HG03520 (cell line): Measurements from ENCODE around the gene EDNRB.
"Not testable (repeated sequence)": the region's sequence is repeated elsewhere in the genome, so short reads cannot be mapped to it uniquely, and the experiment has no call there.

Experiments used
- ATAC-seq: cut with Tn5 transposase; IDR thresholded peaks from one replicate; pipeline ENCODE4 v1.9.1; 2021; ENCODE audit warnings: mild to moderate bottlenecking, moderate library complexity; ENCODE audit not compliant: unreplicated experiment

The EDNRB gene

DNA sequence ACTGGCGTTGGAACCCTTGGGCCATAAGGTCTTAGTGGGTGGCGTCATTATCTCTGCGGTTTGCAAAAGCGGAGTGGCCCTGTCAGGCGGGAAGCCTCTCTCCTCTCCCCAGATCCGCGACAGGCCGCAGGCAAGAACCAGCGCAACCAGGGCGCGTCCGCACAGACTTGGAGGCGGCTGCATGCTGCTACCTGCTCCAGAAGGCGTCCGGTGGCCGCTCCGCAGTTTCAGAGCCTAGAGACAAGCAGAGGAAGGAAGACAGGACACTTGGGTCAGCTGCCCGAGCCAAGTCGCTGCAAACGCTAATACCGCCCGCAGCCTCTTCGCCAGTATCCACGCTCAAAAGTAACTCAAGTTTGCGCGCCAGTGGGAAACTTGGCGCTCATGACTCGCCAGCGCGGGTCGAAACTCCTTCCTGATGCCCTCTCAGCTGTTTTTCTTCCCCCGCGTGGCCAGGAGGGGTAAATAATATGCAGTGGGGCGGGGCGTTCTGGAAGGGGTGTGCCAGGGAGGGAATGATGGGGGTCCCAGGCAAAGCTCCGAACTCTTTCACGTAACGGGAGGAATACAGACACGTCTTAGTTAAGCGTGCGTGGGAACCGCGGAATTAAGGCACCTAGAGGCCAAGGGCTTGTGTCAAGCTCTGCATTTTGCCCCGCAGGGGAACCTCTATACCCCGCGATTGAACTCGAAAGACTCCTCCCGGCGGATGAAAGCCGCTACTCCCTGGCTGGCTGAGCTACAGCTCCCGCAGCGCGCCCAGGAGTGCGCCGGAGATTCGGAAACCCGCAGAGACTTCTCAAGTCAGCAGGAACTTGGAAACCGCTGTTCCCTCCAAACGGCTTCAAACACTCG lies at the start of gene EDNRB:
Gene EDNRB, minus strand, starts transcription at position 441 of the 855 bp plus-strand sequence. Its CDS starts 258 bp downstream, at position 183.
- ATAC-seq = no peak

DNA sequence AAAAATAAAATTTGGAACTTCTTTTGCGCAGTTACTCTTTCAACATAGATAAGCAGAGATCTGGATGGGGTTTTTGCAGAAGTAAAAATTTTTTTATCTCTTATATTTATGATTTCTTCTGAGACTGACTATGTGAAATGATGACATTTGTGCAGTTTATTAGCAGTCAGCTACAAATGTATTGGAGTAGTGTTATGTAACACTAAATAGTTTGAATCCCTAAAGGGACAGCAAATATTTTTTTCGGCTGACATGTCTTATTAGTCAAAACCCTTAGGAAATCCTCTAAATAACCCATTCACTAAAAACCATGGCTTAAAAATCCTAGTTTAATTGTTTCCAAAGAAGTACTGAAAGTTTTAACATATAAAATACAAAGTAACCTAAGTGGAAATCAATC lies 48.0 kb upstream of the EDNRB start:
- ATAC-seq = no peak

DNA sequence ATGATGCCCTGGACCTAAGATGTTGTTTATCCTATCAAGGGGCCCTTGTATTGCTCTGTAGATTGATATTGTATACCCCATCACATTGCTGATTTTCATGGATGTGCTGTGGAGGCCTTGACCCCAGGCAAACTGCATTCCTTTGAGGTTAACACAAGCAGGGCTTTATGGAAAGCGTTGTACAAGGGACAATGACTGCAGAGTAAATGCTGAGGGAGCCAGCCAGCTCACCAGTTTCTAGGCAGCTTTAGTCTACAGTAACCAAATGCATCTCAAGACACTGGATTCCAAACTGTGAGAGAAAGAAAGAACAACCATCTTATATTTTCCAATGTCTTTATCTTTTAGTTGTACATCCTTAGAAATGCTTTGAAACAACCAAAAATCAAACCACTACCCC lies 34.1 kb upstream of the EDNRB start:
- ATAC-seq = no peak

DNA sequence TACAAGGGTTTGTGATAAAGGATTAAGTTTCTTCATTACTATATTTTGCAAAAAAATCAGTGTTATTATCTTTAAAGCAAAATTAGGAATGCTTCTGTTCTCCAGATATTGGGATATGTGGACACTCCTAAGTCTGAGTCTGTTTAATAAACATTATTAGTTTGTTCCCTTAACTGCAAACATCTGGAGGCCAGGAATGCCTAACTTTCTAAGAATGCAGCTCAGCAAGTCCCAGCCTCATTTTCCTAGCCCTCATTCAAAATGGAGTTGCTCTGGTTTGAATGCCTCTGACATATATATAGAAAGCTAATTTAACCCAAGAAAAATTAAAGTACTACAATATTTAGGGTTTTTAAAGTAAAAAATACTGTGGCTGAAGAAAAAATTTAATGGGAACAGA lies 33.6 kb upstream of the EDNRB start:
- ATAC-seq = no peak

DNA sequence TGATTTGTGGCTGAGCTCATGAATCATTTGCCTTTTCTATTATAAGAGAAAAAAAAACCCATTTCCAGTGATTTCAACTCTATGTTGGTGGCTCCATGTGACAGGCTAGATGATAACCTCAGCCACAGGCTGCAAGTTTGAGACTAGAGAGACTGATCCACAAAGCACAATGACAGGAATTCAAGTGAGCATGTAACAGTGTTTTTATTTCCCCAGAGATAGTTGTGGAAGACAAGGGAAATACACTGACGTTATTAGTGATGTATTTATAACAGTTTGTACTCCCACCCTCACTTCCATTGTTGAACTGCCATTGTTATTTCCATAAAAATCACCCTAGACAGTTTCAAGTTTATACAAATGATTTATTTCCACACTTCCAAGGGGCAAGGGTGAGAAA lies 27.9 kb upstream of the EDNRB start:
- no peak for ATAC-seq

DNA sequence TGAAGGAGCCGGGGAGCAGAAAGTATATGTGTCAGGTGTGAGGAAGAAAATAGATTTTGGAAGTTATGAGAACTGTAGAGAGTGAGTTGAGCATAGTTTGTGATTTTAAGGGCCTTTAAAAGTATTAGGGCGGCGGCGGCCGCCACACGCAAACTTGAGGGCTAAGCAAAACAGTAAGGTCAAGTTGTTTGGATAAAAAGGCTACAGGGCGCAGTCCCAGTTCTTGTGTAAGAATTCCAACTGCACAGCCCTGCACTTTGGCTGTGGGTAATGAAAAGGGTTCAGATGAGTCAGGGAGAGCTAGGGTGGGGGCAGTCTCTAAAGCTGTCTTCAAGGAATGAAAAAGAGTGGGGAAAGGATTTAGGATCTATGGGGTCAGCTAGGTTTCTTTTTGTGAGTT lies 16.4 kb upstream of the EDNRB start:
- ATAC-seq = not testable (repeated sequence)

DNA sequence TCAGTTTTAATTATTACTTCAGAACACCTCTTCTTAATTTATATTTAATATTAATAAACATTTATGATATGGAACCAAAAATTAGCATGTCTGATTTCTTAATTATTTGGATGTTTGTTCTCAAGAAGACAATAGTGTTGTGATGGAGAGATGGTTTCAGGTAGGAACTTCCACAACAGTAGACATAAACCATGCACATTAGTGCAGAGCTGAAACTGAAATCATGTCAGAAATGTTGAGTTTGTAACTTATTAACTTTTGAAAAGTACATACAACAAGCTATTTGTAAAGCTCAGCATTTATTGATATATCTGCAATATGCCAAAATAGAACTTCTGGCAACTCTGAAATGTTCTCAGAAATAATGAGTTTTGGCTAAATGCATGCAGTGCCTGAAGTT lies 11.8 kb upstream of the EDNRB start:
- ATAC-seq = peak; percentile 48

DNA sequence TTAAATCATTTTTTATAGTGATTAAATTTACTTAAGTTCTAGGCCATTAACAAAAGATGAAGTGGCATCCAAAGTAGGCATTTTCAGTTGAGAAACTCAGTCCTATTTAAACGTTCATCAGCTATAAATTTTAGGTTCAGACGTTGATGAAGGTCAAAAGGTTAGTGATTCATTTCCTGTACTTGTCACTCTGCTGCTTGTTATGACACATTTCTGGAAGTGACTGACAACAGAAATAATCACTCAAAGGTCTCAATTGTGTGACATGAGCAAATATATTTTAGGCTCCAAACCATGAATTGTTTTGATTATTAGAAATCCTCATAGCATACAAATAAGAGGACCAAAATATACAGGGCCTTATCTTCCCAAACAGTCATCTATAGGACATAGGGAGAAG lies 10.3 kb upstream of the EDNRB start:
- ATAC-seq = peak; percentile 96

DNA sequence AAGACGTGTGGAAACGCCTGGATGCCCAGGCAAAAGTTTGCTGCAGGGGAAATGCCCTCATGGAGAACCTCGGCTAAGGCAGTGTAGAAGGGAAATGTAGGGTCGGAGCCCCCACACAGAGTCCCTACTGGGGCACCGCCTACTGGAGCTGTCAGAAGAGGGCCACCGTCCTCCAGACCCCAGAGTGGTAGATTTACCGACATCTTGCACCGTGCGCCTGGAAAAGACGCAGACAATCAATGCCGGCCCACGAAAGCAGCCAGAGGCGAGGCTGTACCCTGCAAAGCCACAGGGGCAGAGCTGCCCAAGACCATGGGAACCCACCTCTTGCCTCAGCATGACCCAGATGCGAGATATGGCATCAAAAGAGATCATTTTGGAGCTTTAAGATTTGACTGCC lies 7.0 kb upstream of the EDNRB start:
- ATAC-seq = no peak

DNA sequence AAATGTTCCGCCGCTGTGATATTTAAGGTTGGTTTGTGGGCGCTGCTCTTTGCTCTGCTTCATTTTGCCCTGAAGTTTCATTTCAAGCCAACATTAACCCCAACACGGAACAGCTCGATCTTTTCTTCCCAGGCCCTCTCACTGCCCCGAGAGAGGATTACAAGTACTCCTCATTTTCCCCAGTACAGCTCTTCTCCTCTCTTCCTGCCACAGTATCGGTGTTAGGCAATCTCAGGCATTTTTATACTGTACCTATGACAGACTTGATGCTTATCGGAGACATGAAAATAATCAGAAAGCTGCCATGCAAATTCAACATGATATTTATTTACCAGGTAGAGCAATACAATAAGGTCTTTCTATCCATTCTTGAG lies 1.3 kb upstream of the EDNRB start:
- ATAC-seq = no peak

DNA sequence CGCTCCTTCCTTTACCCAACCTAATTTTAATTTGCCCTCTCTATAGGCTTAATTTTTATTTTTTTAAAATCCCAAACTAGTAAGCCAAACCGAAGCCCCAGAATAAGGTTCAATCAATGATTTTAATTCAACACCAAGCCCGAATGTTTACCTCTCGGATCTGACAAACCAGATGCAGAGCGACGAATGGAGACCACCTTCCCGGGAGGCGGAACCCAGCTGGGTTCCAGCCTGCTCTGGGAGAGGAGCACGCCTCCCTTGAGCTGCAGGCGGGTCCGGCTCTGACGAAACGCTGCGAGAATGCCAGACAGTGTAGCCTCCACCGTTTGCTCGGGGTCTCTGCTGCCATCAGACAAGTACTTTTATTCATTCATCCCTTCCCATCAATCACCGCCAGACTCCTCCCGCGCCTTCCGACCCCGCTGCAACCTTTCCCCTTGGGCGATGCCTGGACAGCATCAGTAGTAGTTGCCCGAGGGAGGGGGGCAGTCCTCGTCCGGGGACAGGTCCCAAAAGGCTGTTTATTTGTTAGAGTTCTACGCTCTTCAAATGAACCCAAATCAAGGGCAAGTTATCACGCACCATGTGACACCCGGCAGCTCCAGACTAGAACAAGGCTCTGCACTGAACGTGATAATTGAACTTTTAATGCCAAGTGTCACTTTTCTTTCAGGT lies 752 bp upstream of the EDNRB start:
- ATAC-seq = no peak

DNA sequence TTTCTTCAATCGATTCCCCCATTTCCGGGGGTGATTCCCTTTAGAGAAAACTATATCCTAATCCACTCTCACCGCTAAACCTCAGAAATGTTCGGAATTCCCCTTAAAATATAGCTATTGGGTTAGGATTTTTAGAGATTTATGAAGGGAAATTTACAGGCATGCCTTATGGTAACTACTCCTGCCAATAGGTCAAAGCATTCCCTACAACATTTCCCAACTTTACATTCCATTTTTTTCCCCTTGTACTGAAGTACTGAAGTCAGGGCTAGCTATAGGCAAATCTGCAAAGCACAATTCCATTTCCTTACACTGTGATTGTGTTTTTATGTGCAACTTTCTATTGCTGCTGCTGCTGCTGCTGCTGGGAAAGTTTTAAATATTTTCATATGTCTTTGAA lies 2.1 kb downstream of the EDNRB start:
- ATAC-seq = no peak

DNA sequence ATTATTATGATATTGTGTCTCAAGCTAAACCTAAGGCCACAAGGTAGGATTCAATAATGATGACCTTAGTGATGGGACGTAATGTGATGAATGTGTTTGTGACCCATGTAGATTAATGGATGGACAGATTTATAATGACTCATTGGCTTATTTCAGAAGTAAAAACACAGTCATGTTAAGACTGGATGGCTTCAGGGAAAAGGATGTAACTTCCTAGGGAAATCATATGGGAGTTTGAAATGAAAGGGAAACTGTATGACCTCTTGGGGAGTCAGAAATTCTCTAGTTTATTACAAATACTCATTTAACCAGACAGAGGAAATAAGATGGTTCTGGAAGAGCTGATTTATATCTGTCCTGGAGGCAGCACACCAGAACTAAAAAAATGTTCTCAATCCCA lies 2.9 kb downstream of the EDNRB start:
- no peak for ATAC-seq

DNA sequence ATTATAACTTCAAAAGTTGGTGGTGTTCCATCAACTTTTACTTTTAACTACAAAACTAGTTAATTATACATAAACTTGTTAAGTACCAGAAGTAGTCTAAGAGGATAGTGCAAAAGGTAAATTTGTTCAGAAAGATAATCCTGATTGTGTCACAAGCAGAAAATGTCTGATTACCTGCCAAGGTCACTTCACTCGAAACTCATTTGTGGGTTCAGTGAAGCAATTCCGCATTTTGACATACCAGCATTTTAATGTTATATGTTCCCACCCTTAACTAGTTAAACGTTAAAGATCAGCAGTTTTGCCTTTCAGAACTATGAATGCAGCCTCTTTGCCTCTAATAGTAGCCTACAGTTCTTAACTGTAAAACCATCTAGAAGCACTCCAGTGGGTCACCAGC lies 5.6 kb downstream of the EDNRB start:
- ATAC-seq = no peak

DNA sequence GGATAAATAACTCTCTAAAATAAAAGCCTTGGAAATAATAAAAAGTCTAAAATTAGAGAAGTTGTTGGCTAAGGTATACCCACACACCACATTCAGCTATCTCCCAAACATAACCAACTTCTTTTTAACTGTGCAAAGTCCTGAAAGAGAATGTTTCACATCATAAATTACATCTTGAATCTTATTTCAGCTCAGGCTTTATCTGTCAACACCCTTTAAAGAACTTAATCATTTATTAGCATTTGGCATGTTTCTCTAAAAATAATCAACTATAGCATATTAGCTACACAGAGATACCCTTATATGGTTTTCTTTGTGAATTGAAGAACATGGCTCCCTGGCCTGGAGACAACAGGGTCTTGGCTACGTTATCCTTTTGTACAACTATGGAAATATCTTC lies 6.9 kb downstream of the EDNRB start:
- ATAC-seq = no peak

DNA sequence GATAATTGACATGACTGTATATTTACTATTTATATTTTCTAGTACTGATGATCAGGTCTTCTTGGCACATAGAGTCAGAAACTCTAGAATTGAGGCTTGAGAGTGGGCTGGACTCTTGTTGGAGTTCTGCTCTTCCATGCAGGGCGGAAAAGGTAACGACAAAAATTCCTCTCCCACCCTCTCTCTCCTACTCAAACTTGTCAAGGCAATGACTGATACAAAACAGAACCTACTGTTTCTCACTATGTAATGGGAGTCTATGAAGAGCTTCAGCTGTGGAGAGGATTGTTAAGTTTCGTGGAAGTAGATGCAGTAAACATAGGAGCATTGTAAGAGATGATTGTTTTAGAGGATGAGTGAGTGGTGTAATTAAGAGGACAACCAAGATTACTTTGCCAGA lies 8.8 kb downstream of the EDNRB start:
- ATAC-seq = no peak

DNA sequence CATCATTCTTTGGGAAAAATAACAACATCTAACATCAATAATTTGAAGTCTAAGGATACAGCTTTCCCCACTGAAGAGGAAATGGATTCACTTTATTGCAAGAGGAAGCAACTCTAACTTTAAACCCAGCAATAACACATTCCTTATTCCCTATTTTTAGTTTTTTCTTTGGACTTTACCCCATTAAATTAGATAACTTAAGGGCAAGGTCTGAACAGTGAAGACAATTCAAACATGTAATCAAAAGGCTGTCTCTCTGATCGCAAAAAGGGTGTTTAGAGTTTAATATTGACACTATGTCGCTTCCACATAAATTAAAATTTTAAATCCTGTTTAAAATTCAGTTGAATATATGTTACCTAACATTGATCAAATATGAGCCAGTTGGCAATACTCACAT lies 10.1 kb downstream of the EDNRB start:
- ATAC-seq = no peak

DNA sequence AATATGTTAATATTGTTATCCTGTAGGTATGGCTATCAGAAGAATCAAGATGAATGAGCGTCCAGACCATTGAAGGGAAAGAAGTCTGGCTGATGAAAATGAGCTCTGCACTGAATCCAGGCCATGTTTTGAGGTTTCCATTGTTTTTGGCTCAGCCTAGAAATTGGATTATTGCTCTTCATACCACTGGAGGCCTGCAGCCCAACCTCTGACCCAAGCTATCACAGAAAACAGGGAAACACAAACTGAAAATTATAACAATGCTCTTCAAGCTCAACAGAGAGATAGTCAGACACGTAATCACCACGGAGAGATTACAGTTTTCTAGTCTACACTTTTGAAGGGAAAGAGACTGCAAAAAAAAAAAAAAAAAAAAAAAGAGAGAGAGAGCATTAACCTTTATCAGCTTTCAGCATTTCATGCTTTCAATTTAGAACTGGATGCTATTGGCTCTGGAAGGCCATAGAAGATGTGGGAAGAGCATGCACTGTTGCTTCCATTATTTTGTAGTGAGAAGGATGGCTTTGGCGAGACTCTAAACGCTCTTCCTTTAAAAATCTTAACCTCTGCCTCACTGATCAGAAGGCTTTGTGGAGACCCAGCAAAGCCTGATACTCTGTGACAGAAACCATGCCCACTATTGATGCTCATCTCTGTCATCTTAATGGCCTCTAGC lies 10.8 kb downstream of the EDNRB start:
- no peak for ATAC-seq

DNA sequence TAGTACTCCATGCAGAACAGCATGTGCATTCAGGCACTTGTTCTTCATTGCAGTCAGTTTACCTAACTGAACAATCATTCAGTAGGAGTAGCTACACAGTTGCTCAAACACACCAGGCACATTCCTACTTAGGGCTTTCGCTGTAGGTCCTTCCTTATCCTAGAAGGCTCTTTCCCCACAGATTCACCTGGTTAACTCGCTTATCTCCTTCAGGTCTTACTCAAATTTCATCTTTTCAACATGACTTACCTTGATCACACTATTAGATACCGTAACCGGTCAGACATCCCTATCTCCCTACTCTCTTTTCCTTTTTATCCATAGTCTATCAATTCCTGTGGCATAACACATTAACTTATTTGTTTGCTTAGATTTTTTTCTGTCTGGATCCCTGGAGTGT lies 14.6 kb downstream of the EDNRB start:
- no peak for ATAC-seq

DNA sequence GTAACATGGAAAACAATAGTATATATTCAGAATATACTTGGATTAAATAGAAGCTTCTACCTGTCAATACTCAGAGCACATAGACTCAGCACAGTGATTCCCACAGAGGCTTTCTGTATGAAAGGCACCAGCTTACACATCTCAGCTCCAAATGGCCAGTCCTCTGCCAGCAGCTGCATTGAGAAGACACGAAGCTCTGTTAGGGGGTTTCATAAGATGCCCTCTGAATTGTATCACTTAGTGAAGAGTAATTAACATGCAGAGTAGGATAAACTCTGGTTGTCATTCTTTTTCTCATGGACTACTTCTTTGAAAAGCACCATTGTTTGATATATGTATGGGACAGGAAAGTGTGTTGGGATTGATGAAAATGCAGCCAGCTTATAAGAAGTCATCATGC lies 15.2 kb downstream of the EDNRB start:
- ATAC-seq = no peak

DNA sequence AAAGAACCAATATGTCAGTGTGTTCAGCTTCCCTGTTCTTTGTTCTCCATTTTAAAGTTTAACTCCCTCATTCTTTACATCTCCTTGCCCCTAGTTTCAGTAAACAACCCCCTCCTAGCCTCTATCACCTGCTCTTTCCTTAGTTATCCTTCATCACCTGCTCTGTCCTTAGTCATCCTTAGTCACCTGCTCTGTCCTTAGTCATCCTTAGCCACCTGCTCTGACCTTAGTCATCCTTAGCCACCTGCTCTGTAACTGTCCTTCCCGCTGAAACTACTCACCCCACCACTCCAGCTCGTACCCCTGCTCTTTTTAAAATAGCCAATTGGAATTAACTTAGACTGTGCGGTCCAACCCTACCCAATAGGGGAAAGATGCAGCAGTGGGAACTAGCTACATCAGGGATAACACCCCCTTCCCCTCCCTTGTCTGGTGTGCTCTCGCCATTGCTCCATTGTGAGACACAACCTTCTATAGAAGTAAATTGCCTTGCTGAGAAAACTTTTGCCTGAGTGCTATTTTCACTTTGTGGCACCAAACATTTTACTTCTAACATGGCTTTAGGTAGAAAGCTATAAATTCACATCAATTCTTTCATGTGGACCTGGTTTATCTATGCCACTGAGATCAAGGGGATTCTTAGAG lies 16.2 kb downstream of the EDNRB start:
- no peak for ATAC-seq

DNA sequence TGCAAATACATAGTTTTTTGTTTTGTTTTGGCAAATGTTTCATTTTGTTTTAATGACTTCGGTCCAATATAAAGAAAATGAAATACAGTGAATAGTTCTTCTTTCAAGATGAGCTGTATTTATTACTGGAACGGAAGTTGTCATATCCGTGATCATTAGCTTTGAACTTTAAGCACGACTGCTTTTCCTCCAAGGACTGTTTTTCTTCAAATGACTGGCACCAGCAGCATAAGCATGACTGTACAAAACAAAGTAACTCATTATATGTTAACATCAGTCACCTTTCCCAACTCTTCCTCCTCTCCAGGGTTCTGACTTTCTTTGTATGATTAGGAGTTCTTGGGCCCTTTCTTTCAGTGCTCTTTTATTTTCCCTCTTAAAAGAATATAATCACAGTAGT lies 20.5 kb downstream of the EDNRB start:
- peak; percentile 98 for ATAC-seq
